C4-2B (cell line): ENCODE results near the gene CLTC.

Source experiments
- CTCF ChIP-seq: fragments of 450-650 bp; conservative IDR thresholded peaks from 2 replicates; pipeline ENCODE4 v1.5.1; 2017; ENCODE audit warnings: mild to moderate bottlenecking
- ZFX ChIP-seq: fragments of 450-650 bp; IDR thresholded peaks from 2 replicates; pipeline ENCODE4 v1.6.1; 2017

- TF ChIP-seq CTCF, result no peak
- no peak for TF ChIP-seq ZFX
These were observed 59.2 kb downstream of the CLTC start for GRCh38 chr17:59678918-59679317.
